ENCODE results near the gene PCAT7. TPM values are rescaled to one million over a fixed set of nuclear protein-coding genes. Genes with fewer than 3 reads are reported as not detected.

Gene PCAT7
- total RNA-seq, 1 donor from 2014 or later, result not detected

DNA sequence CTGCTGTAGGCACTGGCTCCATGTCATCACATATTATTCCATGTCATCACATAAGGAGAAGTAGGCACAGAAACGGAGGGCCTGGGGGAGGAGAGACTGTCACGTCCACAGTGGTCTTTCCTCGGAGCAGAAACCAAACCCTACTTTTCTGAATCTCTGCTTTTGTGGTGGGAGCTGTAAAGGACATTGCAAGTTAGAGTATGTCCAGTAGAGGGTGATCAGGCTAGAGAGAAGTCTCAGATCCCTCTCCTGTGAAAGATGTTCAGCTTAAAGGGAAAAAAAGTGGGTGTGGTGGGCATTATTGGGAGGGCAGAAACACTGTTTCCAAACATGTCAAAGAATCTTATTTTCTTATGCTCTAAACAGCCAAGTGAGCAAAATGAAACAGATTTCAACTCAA lies 58.1 kb downstream of the PCAT7 start:
- Histone ChIP-seq H3K27me3 (ENCODE audit: control insufficient read depth in 3 of 3, insufficient read depth in 3 of 3, low read length in 3 of 3) (peaks cover 0 to 5% (median 0%) of the 10 kb centered on the region in 3 donors), H3K4me3 (ENCODE audit: low read length in 3 of 3) (no peak overlapping the region), H3K27ac (ENCODE audit: low read depth, low read length) (no peak overlapping the region), H3K9me3 (ENCODE audit: control insufficient read depth in 3 of 3, low read length in 3 of 3) (no peaks in the 10 kb centered on the region), H3K9ac (ENCODE audit: low read depth in 1 of 3, low read length in 3 of 3) (no peak overlapping the region), H3K36me3 (ENCODE audit: control insufficient read depth in 3 of 3, insufficient read depth in 3 of 3, low read length in 3 of 3) (no peaks in the 10 kb centered on the region), H3K4me1 (ENCODE audit: control insufficient read depth in 3 of 3, insufficient read depth in 3 of 3, low read length in 3 of 3) (no peaks in the 10 kb centered on the region)

DNA sequence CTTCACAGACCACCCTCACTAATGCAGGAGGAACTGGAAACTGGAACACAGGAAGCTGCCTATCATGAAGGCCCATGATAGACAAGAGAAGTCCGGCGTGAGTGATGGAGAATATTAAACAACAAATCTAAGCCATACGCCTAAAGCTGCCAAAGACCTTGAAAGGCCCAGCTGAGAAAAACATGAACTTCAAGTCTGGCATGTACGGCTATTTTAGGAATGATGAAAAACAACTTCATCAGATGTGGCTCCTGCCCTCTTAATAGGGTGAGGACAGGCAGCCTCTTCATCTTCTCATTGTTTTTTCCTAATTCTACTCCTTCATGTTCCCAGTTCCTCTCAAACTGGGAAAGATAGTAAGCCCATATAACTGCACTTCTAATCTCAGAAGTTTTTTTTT lies 64.1 kb downstream of the PCAT7 start:
- no peak overlapping the region for H3K9ac ChIP-seq (ENCODE audit: low read depth in 1 of 3, low read length in 3 of 3)
- no peak overlapping the region for H3K27ac ChIP-seq (ENCODE audit: low read depth, low read length)
- no peaks in the 10 kb centered on the region for H3K4me1 ChIP-seq (ENCODE audit: control insufficient read depth in 3 of 3, insufficient read depth in 3 of 3, low read length in 3 of 3)
- H3K36me3 ChIP-seq (ENCODE audit: control insufficient read depth in 3 of 3, insufficient read depth in 3 of 3, low read length in 3 of 3), result no peaks in the 10 kb centered on the region
- no peaks in the 10 kb centered on the region for H3K9me3 ChIP-seq (ENCODE audit: control insufficient read depth in 3 of 3, low read length in 3 of 3)
- H3K4me3 ChIP-seq (ENCODE audit: low read length in 3 of 3), result no peak overlapping the region
- no peaks in the 10 kb centered on the region for H3K27me3 ChIP-seq (ENCODE audit: control insufficient read depth in 3 of 3, insufficient read depth in 3 of 3, low read length in 3 of 3)

Small RNA genes lying within 50 kb of the gene (small RNA-seq; reads per million reads assigned to genes)
- gene RNU6-669P, result not detected

Other genes with a start within 250 kb of the PCAT7 start
- gene NUTM2F, start 226.4 kb upstream of the PCAT7 start, total RNA-seq, result not detected
- 72.5 TPM for gene FBP2, start 38.7 kb downstream of the PCAT7 start, total RNA-seq
- gene FBP1, start 84.4 kb downstream of the PCAT7 start, total RNA-seq, result not detected
- 48.0 TPM for gene AOPEP, start 171.6 kb downstream of the PCAT7 start, total RNA-seq